Nephron (organoid): ENCODE results near the gene PDSS2.
"Not testable (repeated sequence)": the region's sequence is repeated elsewhere in the genome, so short reads cannot be mapped to it uniquely, and the experiment has no call there.

Experiments used
- H3K27ac Mint-ChIP-seq, 3 experiments: 2 replicates each; pipeline ENCODE4 v1.8.0; 2020; ENCODE audit warnings: mixed read lengths in 3 of 3, mild to moderate bottlenecking in 2 of 3, moderate library complexity in 1 of 3
- H3K27me3 Mint-ChIP-seq: 2 replicates; pipeline ENCODE4 v1.8.0; 2021; ENCODE audit warnings: low read depth, mild to moderate bottlenecking, moderate library complexity, mixed read lengths
- H3K36me3 Mint-ChIP-seq: 2 replicates; pipeline ENCODE4 v1.8.0; 2020; ENCODE audit warnings: low read depth, mixed read lengths
- H3K4me1 Mint-ChIP-seq: 2 replicates; pipeline ENCODE4 v1.8.0; 2020; ENCODE audit warnings: mixed read lengths
- H3K4me3 Mint-ChIP-seq, 3 experiments: 2 replicates each; pipeline ENCODE4 v1.8.0; 2020; ENCODE audit warnings: mild to moderate bottlenecking in 3 of 3, mixed read lengths in 3 of 3, moderate library complexity in 2 of 3
- H3K9me3 Mint-ChIP-seq: 2 replicates; pipeline ENCODE4 v1.8.0; 2020; ENCODE audit warnings: mixed read lengths
- TF ChIP-seq, protein P1 (sequence below), 3 experiments: fragments of 200-600 bp; sonication (generic); IDR thresholded peaks; one replicate each; pipeline ENCODE4 v1.5.0; 2021; ENCODE audit warnings: antibody characterized with exemption in 3 of 3; ENCODE audit not compliant: unreplicated experiment in 3 of 3

PDSS2 gene

GRCh38 chr6:107152638-107153430 is 306.5 kb downstream of the PDSS2 start:
- H3K27ac Mint-ChIP-seq: peak overlapping the region; percentile 70 to 93 (median 91)
- H3K9me3 Mint-ChIP-seq: no peaks in the 10 kb centered on the region
- peaks cover 25% of the 10 kb centered on the region for H3K4me1 Mint-ChIP-seq
- TF ChIP-seq, protein P1, sequence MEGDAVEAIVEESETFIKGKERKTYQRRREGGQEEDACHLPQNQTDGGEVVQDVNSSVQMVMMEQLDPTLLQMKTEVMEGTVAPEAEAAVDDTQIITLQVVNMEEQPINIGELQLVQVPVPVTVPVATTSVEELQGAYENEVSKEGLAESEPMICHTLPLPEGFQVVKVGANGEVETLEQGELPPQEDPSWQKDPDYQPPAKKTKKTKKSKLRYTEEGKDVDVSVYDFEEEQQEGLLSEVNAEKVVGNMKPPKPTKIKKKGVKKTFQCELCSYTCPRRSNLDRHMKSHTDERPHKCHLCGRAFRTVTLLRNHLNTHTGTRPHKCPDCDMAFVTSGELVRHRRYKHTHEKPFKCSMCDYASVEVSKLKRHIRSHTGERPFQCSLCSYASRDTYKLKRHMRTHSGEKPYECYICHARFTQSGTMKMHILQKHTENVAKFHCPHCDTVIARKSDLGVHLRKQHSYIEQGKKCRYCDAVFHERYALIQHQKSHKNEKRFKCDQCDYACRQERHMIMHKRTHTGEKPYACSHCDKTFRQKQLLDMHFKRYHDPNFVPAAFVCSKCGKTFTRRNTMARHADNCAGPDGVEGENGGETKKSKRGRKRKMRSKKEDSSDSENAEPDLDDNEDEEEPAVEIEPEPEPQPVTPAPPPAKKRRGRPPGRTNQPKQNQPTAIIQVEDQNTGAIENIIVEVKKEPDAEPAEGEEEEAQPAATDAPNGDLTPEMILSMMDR (IDR thresholded peaks at IDR 0.05; ENCODE audit: unreplicated experiment in 3 of 3): no peak
- H3K36me3 Mint-ChIP-seq: no peaks in the 10 kb centered on the region
- no peaks in the 10 kb centered on the region for H3K27me3 Mint-ChIP-seq
- peak overlapping the region in 1 of 3 experiments; percentile 23 for H3K4me3 Mint-ChIP-seq

DNA sequence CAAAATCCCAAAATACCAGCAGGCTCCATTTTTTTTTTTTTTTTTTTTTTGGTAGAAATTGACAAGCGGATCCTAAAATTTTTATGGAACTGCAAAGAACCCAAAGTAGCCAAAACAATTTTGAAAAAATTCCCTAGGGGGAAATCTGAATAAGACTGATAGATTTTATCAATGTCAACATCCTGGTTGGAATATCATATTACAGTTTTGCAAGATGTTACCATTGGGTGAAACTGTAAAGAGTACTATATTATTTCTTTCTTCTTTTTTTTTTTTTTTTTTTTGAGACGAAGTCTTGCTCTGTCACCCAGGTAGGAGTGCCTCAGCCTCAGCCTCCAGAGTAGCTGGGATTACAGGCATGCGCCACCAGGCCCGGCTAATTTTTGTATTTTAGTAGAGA is 314.7 kb downstream of the PDSS2 start:
- Mint-ChIP-seq H3K9me3 (no peaks in the 10 kb centered on the region), H3K4me1 (no peaks in the 10 kb centered on the region), H3K4me3 (no peak overlapping the region), H3K36me3 (no peaks in the 10 kb centered on the region), H3K27ac (no peak overlapping the region), H3K27me3 (no peaks in the 10 kb centered on the region)
- TF ChIP-seq, protein P1 (IDR thresholded peaks at IDR 0.05; ENCODE audit: unreplicated experiment in 3 of 3): no peak

- no peaks in the 10 kb centered on the region for H3K4me1 Mint-ChIP-seq
- no peaks in the 10 kb centered on the region for H3K27me3 Mint-ChIP-seq
- H3K36me3 Mint-ChIP-seq: no peaks in the 10 kb centered on the region
- no peak overlapping the region for H3K27ac Mint-ChIP-seq
- TF ChIP-seq, protein P1 (IDR thresholded peaks at IDR 0.05; ENCODE audit: unreplicated experiment in 3 of 3): no peak
- H3K4me3 Mint-ChIP-seq: no peak overlapping the region
- no peaks in the 10 kb centered on the region for H3K9me3 Mint-ChIP-seq
Measured at GRCh38 chr6:107144014-107144413, 315.4 kb downstream of the PDSS2 start.

DNA sequence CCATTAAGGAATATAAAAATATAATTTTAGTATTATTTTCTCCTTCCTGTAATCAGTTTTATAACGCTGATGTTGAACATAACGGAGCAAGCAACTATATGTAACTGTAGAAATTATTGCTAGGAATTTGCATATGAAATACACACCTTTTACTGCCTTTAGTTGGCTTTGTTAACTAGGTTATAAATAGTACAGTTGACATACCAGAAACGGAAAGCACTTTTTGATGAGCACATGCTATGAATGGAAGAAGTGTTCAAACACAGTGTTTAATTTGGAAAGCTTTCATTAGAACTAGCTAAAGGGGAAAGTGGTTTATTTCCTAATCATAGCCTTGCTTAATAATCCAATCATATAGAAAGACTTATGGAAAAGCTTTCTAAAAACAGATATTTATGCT is 318.8 kb downstream of the PDSS2 start:
- H3K4me1 Mint-ChIP-seq: no peaks in the 10 kb centered on the region

DNA sequence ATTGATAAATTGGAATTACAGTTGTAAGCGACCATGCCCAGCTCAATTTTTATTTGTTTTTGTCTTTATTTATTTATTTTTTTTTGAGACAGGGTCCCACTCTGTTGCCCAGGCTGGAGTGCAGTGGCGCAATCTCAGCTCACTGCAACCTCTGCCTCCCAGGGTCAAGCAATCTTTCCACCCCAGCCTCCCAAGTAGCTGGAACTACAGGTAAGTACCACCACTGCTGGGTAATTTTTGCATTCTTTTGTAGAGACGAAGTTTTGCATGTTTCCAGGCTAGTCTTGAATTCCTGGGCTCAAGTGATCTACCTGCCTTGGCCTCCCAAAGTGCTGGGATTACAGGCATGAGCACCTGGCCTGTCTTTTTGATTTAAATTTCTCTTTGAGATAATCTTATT is 323.0 kb downstream of the PDSS2 start:
- H3K4me3 Mint-ChIP-seq, H3K4me1 Mint-ChIP-seq, H3K9me3 Mint-ChIP-seq, H3K27me3 Mint-ChIP-seq, H3K36me3 Mint-ChIP-seq, H3K27ac Mint-ChIP-seq: not testable (repeated sequence)

More for the DNA sequence above, 318.8 kb downstream of the PDSS2 start:
- Mint-ChIP-seq H3K27ac (no peak overlapping the region), H3K4me3 (no peak overlapping the region), H3K27me3 (no peaks in the 10 kb centered on the region), H3K36me3 (no peaks in the 10 kb centered on the region), H3K9me3 (no peaks in the 10 kb centered on the region)
- TF ChIP-seq, protein P1 (IDR thresholded peaks at IDR 0.05; ENCODE audit: unreplicated experiment in 3 of 3): no peak

DNA sequence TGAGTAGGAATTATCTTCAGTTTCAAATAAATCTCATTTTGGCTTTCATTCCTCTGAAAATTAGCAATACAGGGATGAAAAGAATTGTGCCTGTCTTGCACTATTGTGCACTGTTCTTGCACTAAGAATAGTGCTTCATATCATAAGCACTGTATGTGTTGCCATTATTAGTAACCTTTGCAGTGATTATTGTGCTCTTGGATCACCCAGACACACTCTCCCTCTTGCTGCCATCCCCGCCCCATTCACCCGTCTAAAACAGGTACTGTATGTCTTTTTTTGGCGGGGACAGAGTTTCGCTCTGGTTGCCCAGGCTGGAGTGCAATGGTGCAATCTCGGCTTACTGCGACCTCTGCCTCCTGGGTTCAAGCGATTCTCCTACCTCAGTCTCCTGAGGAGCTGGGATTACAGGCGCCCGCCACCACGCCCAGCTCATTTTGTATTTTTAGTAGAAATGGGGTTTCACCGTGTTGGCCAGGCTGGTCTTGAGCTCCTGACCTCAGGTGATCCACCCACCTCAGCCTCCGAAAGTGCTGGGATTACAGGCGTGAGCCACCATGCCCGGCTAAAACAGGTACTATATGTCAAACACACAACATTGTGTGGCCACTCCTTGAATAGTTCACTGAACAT is 324.2 kb downstream of the PDSS2 start:
- H3K27me3 Mint-ChIP-seq, H3K9me3 Mint-ChIP-seq, H3K4me3 Mint-ChIP-seq, H3K36me3 Mint-ChIP-seq, H3K27ac Mint-ChIP-seq, H3K4me1 Mint-ChIP-seq: not testable (repeated sequence)
